Adrenal gland (tissue), 5 donors: ENCODE measurements around the gene ELL2.

Source experiments
- POLR2A ChIP-seq, 2 donors: fragments of 450-650 bp; IDR thresholded peaks; one replicate each; pipeline ENCODE4 v1.6.1; 2017; ENCODE audit warnings: antibody characterized with exemption in 2 of 2, mild to moderate bottlenecking in 2 of 2, moderate library complexity in 1 of 2
- TF ChIP-seq, protein P1 (sequence below), 6 experiments: fragments of 450-650 bp in 4 of 6; fragments of 200-600 bp in 2 of 6; sonication (generic) in 1 of 6; IDR thresholded peaks; 1 replicate in 5 of 6; 2 replicates in 1 of 6; pipeline versions ENCODE4 v1.5.1 to v1.8.0; 2016 to 2021; ENCODE audit warnings: antibody characterized with exemption in 6 of 6, mild to moderate bottlenecking in 2 of 6, moderate library complexity in 1 of 6
- donor health status: DM: no; HTN: no; CAD: no.

GRCh38 chr5:95895771-95896170 is 65.9 kb downstream of the ELL2 start:
- TF ChIP-seq POLR2A (IDR thresholded peaks at IDR 0.05), result no peak
- TF ChIP-seq, protein P1, sequence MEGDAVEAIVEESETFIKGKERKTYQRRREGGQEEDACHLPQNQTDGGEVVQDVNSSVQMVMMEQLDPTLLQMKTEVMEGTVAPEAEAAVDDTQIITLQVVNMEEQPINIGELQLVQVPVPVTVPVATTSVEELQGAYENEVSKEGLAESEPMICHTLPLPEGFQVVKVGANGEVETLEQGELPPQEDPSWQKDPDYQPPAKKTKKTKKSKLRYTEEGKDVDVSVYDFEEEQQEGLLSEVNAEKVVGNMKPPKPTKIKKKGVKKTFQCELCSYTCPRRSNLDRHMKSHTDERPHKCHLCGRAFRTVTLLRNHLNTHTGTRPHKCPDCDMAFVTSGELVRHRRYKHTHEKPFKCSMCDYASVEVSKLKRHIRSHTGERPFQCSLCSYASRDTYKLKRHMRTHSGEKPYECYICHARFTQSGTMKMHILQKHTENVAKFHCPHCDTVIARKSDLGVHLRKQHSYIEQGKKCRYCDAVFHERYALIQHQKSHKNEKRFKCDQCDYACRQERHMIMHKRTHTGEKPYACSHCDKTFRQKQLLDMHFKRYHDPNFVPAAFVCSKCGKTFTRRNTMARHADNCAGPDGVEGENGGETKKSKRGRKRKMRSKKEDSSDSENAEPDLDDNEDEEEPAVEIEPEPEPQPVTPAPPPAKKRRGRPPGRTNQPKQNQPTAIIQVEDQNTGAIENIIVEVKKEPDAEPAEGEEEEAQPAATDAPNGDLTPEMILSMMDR (IDR thresholded peaks at IDR 0.05), result no peak
